RWPE2 (cell line): ENCODE data around the gene PPP1R1C.

Source experiments
- ATAC-seq: fragments of 200-7000 bp; cut with Tn5 transposase; 3 replicates; pipeline ENCODE4 v1.9.1; 2021; ENCODE audit warnings: low read depth
- DNase-seq: peaks from one replicate; pipeline ENCODE4 v3.0.0-alpha.2; 2020; ENCODE audit warnings: low spot score
- H3K27ac ChIP-seq: fragments of 450-650 bp; 2 replicates; pipeline ENCODE4 v1.5.1; 2017; ENCODE audit warnings: mild to moderate bottlenecking; ENCODE audit not compliant: poor library complexity, severe bottlenecking
- H3K27me3 ChIP-seq: fragments of 250-450 bp; sonication (Bioruptor Pico); 2 replicates; pipeline ENCODE4 v1.5.1; 2021; ENCODE audit warnings: mild to moderate bottlenecking, moderate library complexity; ENCODE audit not compliant: insufficient read depth, poor library complexity, severe bottlenecking
- H3K36me3 ChIP-seq: fragments of 250-450 bp; sonication (Bioruptor Pico); 2 replicates; pipeline ENCODE4 v1.5.1; 2020; ENCODE audit warnings: low read depth, mild to moderate bottlenecking, moderate library complexity
- H3K4me1 ChIP-seq: fragments of 250-450 bp; sonication (Bioruptor Pico); 2 replicates; pipeline ENCODE4 v1.5.1; 2021; ENCODE audit warnings: mild to moderate bottlenecking, moderate library complexity; ENCODE audit not compliant: insufficient read depth, poor library complexity, severe bottlenecking
- H3K4me3 ChIP-seq: fragments of 250-450 bp; sonication (Bioruptor Pico); 2 replicates; pipeline ENCODE4 v1.5.1; 2021; ENCODE audit warnings: mild to moderate bottlenecking, moderate library complexity; ENCODE audit not compliant: severe bottlenecking
- H3K9me3 ChIP-seq: fragments of 250-450 bp; sonication (Bioruptor Pico); 2 replicates; pipeline ENCODE4 v1.5.1; 2021; ENCODE audit warnings: mild to moderate bottlenecking, moderate library complexity; ENCODE audit not compliant: severe bottlenecking
- TF ChIP-seq, protein P1 (sequence below): fragments of 450-650 bp; IDR thresholded peaks from one replicate; pipeline ENCODE4 v1.5.1; 2017; ENCODE audit warnings: mild to moderate bottlenecking, moderate library complexity; ENCODE audit not compliant: poor library complexity, severe bottlenecking

The PPP1R1C gene

DNA sequence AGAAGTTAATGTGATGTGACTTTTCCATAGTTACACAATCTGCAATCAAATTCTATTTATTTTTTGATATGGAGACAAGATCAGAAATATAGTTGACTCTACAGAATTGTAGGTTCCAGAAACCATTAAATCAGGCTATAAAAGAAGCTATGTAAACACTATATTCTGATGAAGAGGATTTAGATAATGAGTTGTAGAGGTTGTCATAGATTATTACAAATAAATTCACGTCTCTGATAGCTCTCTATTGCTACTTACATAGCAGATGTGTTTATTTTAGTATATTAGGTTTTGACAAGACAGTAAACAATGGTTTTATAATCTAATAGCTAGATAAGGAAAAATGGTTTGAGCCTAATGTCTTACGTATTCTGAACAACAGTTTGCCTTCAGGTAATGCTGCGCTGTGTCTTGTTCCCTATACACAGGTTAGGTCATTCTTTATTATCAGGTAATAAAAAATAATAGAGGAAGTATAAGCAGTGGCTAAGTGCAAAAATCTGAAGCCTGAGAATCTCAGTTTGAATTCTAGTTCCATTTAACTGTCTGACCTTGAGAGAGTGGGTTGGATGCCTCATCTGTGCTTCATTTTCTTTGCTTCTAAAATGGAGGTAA lies 93.4 kb downstream of the PPP1R1C start:
- no peak for ATAC-seq

GRCh38 chr2:182080493-182080892 lies 94.8 kb downstream of the PPP1R1C start:
- no peaks in the 10 kb centered on the region for H3K36me3 ChIP-seq
- peaks cover 9% of the 10 kb centered on the region for H3K4me1 ChIP-seq
- no peaks in the 10 kb centered on the region for H3K27me3 ChIP-seq
- no peak for ATAC-seq
- H3K4me3 ChIP-seq: no peak overlapping the region
- no peaks in the 10 kb centered on the region for H3K9me3 ChIP-seq
- TF ChIP-seq, protein P1, sequence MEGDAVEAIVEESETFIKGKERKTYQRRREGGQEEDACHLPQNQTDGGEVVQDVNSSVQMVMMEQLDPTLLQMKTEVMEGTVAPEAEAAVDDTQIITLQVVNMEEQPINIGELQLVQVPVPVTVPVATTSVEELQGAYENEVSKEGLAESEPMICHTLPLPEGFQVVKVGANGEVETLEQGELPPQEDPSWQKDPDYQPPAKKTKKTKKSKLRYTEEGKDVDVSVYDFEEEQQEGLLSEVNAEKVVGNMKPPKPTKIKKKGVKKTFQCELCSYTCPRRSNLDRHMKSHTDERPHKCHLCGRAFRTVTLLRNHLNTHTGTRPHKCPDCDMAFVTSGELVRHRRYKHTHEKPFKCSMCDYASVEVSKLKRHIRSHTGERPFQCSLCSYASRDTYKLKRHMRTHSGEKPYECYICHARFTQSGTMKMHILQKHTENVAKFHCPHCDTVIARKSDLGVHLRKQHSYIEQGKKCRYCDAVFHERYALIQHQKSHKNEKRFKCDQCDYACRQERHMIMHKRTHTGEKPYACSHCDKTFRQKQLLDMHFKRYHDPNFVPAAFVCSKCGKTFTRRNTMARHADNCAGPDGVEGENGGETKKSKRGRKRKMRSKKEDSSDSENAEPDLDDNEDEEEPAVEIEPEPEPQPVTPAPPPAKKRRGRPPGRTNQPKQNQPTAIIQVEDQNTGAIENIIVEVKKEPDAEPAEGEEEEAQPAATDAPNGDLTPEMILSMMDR: no peak
- DNase-seq: no peak
- no peak overlapping the region for H3K27ac ChIP-seq

More for the DNA sequence above, 93.4 kb downstream of the PPP1R1C start:
- DNase-seq: no peak
- no peaks in the 10 kb centered on the region for H3K9me3 ChIP-seq
- no peak overlapping the region for H3K4me3 ChIP-seq
- H3K4me1 ChIP-seq: peaks cover 9% of the 10 kb centered on the region
- TF ChIP-seq, protein P1: no peak
- H3K36me3 ChIP-seq: no peaks in the 10 kb centered on the region
- H3K27me3 ChIP-seq: no peaks in the 10 kb centered on the region
- no peak overlapping the region for H3K27ac ChIP-seq

DNA sequence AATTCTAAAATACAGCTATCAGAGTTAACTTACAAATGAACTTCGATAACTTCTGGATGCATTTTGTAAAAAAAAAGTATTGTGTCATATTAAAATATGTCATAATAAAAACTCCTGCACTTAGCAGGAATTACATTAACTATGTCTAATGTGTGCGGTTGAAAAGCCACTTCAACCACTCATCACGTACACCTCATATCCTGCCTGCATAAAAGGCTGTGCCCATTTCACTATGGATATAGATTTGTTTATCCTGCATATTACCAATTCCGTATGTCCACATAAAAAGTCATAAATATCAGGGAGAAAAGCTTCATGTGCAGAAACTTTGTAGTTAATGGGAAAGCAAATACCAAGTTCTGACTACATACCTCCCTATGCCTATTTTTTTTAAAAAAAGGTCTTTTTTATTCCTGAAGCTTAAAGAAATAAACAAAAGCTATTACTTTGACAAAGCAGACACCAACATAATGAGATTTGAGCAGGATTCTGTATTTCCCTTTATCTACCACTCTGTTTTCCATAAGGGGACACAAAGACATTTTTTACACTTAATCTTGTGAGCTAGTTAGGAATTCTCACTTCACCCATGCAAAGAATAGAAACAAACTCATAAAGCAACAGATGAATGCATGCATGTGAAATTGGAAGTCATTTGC lies 96.1 kb downstream of the PPP1R1C start:
- ATAC-seq: no peak
- Histone ChIP-seq H3K27me3 (no peaks in the 10 kb centered on the region), H3K4me1 (peaks cover 9% of the 10 kb centered on the region), H3K9me3 (no peaks in the 10 kb centered on the region), H3K4me3 (no peak overlapping the region), H3K27ac (no peak overlapping the region), H3K36me3 (no peaks in the 10 kb centered on the region)
- no peak for DNase-seq
- TF ChIP-seq, protein P1: no peak

- DNase-seq: no peak
- Histone ChIP-seq H3K27me3 (no peaks in the 10 kb centered on the region), H3K9me3 (no peaks in the 10 kb centered on the region), H3K4me3 (no peak overlapping the region), H3K36me3 (no peaks in the 10 kb centered on the region), H3K27ac (no peak overlapping the region), H3K4me1 (no peaks in the 10 kb centered on the region)
- TF ChIP-seq, protein P1: no peak
- ATAC-seq: no peak
These were observed 103.1 kb downstream of the PPP1R1C start for GRCh38 chr2:182088681-182089320.

- H3K4me1 ChIP-seq: no peaks in the 10 kb centered on the region
- TF ChIP-seq, protein P1: no peak
- no peak overlapping the region for H3K4me3 ChIP-seq
- no peak for ATAC-seq
- no peak overlapping the region for H3K27ac ChIP-seq
- H3K27me3 ChIP-seq: no peaks in the 10 kb centered on the region
- DNase-seq: no peak
- H3K36me3 ChIP-seq: no peaks in the 10 kb centered on the region
- H3K9me3 ChIP-seq: no peaks in the 10 kb centered on the region
These were observed 104.8 kb downstream of the PPP1R1C start for GRCh38 chr2:182090486-182090885.
